Heart left ventricle (tissue), 16 donors: ENCODE measurements around the gene SDR42E1. TPM values are rescaled to one million over a fixed set of nuclear protein-coding genes. Genes with fewer than 3 reads are reported as not detected.
"Not testable (repeated sequence)": the region's sequence is repeated elsewhere in the genome, so short reads cannot be mapped to it uniquely, and the experiment has no call there.

Experiments
- ATAC-seq, 4 donors: fragments of 200-7000 bp; cut with Tn5 transposase; one replicate each; pipeline ENCODE4 v1.9.1; 2020 to 2022; ENCODE audit warnings: moderate library complexity in 4 of 4, mild to moderate bottlenecking in 3 of 4, moderate number of reproducible peaks in 1 of 4
- DNase-seq, 5 donors: peaks; one replicate each; pipeline ENCODE4 v3.0.0-alpha.2; 2020
- H3K27ac ChIP-seq, 12 donors: fragments of 200-600 bp; sonication (generic) in 4 of 12; one replicate each; pipeline versions ENCODE4 v1.5.0 to v1.8.0; 2016 to 2022; ENCODE audit warnings: mild to moderate bottlenecking in 2 of 12
- H3K27me3 ChIP-seq, 9 donors: fragments of 200-600 bp; sonication (generic) in 2 of 9; one replicate each; pipeline versions ENCODE4 v1.5.1 to v1.8.0; 2016 to 2022; ENCODE audit warnings: mild to moderate bottlenecking in 3 of 9
- H3K36me3 ChIP-seq, 9 donors: fragments of 200-600 bp; sonication (generic) in 2 of 9; one replicate each; pipeline versions ENCODE4 v1.5.0 to v1.8.0; 2018 to 2022; ENCODE audit warnings: mild to moderate bottlenecking in 2 of 9
- H3K4me1 ChIP-seq, 12 donors: fragments of 200-600 bp; sonication (generic) in 4 of 12; one replicate each; pipeline versions ENCODE4 v1.5.0 to v1.8.0; 2016 to 2022; ENCODE audit warnings: mild to moderate bottlenecking in 3 of 12
- H3K4me3 ChIP-seq, 12 donors: fragments of 200-600 bp; sonication (generic) in 4 of 12; one replicate each; pipeline versions ENCODE4 v1.5.0 to v1.8.0; 2017 to 2022; ENCODE audit warnings: mild to moderate bottlenecking in 9 of 12, moderate library complexity in 4 of 12
- H3K9me3 ChIP-seq, 12 donors: fragments of 200-600 bp; sonication (generic) in 4 of 12; one replicate each; pipeline versions ENCODE4 v1.5.0 to v1.8.0; 2016 to 2022; ENCODE audit warnings: mild to moderate bottlenecking in 1 of 12
- CTCF ChIP-seq, 12 donors: fragments of 200-600 bp; sonication (generic) in 4 of 12; IDR thresholded peaks; one replicate each; pipeline versions ENCODE4 v1.5.0 to v1.8.0; 2018 to 2022; ENCODE audit warnings: antibody characterized with exemption in 12 of 12, mild to moderate bottlenecking in 5 of 12
- POLR2A ChIP-seq, 2 donors: fragments of 450-650 bp; IDR thresholded peaks; one replicate each; pipeline ENCODE4 v1.6.1; 2017; ENCODE audit warnings: antibody characterized with exemption in 2 of 2, mild to moderate bottlenecking in 2 of 2, moderate library complexity in 2 of 2
- WGBS, 4 donors: extraction: QIAGEN DNeasy Blood & Tissue Kit in 2 of 4; methylation state at CpG; one replicate each; pipeline versions ENCODE4 v1.1.5 to v1.1.7; 2013 to 2018; 5-methylcytosine and 5-hydroxymethylcytosine counted together
- intact Hi-C, 10 donors: fragments of 100-400 bp; cut with DNase I; formaldehyde crosslinking; loops; one replicate each; pipeline versions ENCODE4 v1.11.1 to v1.14.2; 2022
- polyA plus RNA-seq, 2 donors: library from polyadenylated mRNA; stranded (reverse); fragments of 200-250 nt; gene quantifications; one replicate each; pipeline ENCODE4 v1.2.3, GENCODE V29; 2013
- total RNA-seq, 9 donors: library from RNA; depleted of rRNA in 2 of 9; stranded (reverse); fragments of >200 nt in 2 of 9; fragmentation: NEBNext Ultra II Directional in 3 of 9; extraction: Animal tissue kit (Norgen Biotek cat#: 25700) in 3 of 9; gene quantifications; one replicate each; pipeline versions ENCODE4 v1.1.0 to v1.2.4, GENCODE V29; 2016 to 2023
- donor health status: ischemic (EF 13 %, LVEDD 7.1; RV severe dilation, severe dysfunction).
- donor health status: healthy with polysubstance abuse.
- donor health status: DM: no; HTN: yes; CAD: no.
- donor health status: DM: no; HTN: no; CAD: no.
- donor health status: ischemic (EF 25% LVEDD 6.9; RV normal size, moderate dysfunction).
- donor health status: ischemic (EF 25% LVEDD 5.7; RV mildly dilated, moderate dysfunction).
- donor health status: healthy.
- donor health status: DM: yes; HTN: yes; CAD: no.
- donor health status: ischemic (EF 35%, LVEDD 5.7; RV mildly dilated, moderate dysfunction).
- donor health status: nonischemic (EF 11% LVEDD 7.7; RV severe dilation, severe dysfunction).
- donor health status: DM: yes; HTN: yes; CAD: no.
- donor health status: PGD.
- donor health status: ischemic (EF 29% LVEDD 5.4; RV normal size, mild dysfunction).
- donor health status: nonischemic (EF 23%, LVEDD 6.1; RV moderate dilation, normal function).

Gene SDR42E1
- total and polyA plus RNA-seq, 11 donors = 0.06 to 2.2 (median 0.75) TPM; not detected in 1

GRCh38 chr16:82016964-82017363 lies 5.7 kb upstream of the SDR42E1 start:
- peaks cover 0 to 12% (median 0%) of the 10 kb centered on the region in 9 donors for H3K27me3 ChIP-seq
- H3K4me1 ChIP-seq = peaks cover 0 to 5% (median 0%) of the 10 kb centered on the region in 12 donors
- ATAC-seq (no peak), DNase-seq (no peak)
- H3K36me3 ChIP-seq = no peaks in the 10 kb centered on the region
- 27 to 62% (median 55%) methylated on average over 2 of the region's 2 CpGs for WGBS, 4 donors
- no peak overlapping the region for H3K27ac ChIP-seq
- peaks cover 0 to 13% (median 8%) of the 10 kb centered on the region in 12 donors for H3K9me3 ChIP-seq
- H3K4me3 ChIP-seq = no peak overlapping the region
- TF ChIP-seq CTCF (IDR thresholded peaks at IDR 0.05) = no peak
- no peak for TF ChIP-seq POLR2A (IDR thresholded peaks at IDR 0.05)
- intact Hi-C loops = no loop called here

- peaks cover 0 to 13% (median 3%) of the 10 kb centered on the region in 9 donors for H3K27me3 ChIP-seq
- DNase-seq (no peak), ATAC-seq (peak in 1 of 4 donors; percentile 47)
- 30 to 46% (median 39%) methylated on average over 7 of the region's 7 CpGs for WGBS, 4 donors
- no peak for TF ChIP-seq POLR2A (IDR thresholded peaks at IDR 0.05)
- TF ChIP-seq CTCF (IDR thresholded peaks at IDR 0.05) = peak in 9 of 12 donors; percentile 17 to 50 (median 35)
- H3K4me1 ChIP-seq = peaks cover 0 to 5% (median 0%) of the 10 kb centered on the region in 12 donors
- no peak overlapping the region for H3K27ac ChIP-seq
- H3K9me3 ChIP-seq = peaks cover 0 to 13% (median 8%) of the 10 kb centered on the region in 12 donors
- H3K4me3 ChIP-seq = peak overlapping the region in 1 of 12 donors; percentile 18
- intact Hi-C loops = no loop called here
- no peaks in the 10 kb centered on the region for H3K36me3 ChIP-seq
Measured at GRCh38 chr16:82016263-82016662, 5.0 kb upstream of the SDR42E1 start.

DNA sequence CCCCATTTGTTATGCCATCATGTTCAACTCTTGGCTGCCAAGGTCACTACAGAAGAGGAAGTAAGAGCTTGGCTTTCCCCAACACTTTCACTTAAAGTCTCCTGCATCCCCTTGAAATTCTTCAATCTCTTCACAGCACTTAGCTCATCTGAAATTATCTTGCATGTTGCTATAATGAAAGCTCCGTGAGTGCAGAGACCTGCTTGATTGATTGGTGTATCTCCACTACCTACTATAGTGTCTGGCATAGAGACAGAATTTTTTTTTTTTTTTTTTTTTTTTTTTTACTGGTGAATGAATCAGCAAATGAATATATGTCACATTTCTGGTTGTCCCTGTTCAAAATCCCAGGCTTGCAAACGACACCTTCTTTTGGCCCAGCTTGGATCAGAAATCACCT lies 1.9 kb upstream of the SDR42E1 start:
- DNase-seq (no peak), ATAC-seq (no peak)
- TF ChIP-seq POLR2A (IDR thresholded peaks at IDR 0.05) (no peak), CTCF (IDR thresholded peaks at IDR 0.05) (no peak)
- H3K27ac ChIP-seq = no peak overlapping the region
- WGBS, 4 donors = 68 to 80% (median 76%) methylated on average over 2 of the region's 2 CpGs
- H3K4me3 ChIP-seq = no peak overlapping the region
- H3K4me1 ChIP-seq = peaks cover 0 to 5% (median 0%) of the 10 kb centered on the region in 12 donors
- no peaks in the 10 kb centered on the region for H3K36me3 ChIP-seq
- intact Hi-C loops = no loop called here
- H3K27me3 ChIP-seq = peaks cover 0 to 15% (median 6%) of the 10 kb centered on the region in 9 donors
- peaks cover 0 to 26% (median 16%) of the 10 kb centered on the region in 12 donors for H3K9me3 ChIP-seq

GRCh38 chr16:82010649-82011048 lies 621 bp downstream of the SDR42E1 start:
- WGBS, 4 donors = 89 to 93% (median 92%) methylated on average over 8 of the region's 8 CpGs
- H3K9me3 ChIP-seq = peaks cover 0 to 24% (median 16%) of the 10 kb centered on the region in 12 donors
- DNase-seq (no peak), ATAC-seq (no peak)
- peak overlapping the region in 9 of 12 donors; percentile 11 to 50 (median 38) for H3K4me3 ChIP-seq
- TF ChIP-seq POLR2A (IDR thresholded peaks at IDR 0.05) (no peak), CTCF (IDR thresholded peaks at IDR 0.05) (no peak)
- no peaks in the 10 kb centered on the region for H3K36me3 ChIP-seq
- H3K4me1 ChIP-seq = peaks cover 0 to 5% (median 0%) of the 10 kb centered on the region in 12 donors
- intact Hi-C loops = no loop called here
- peaks cover 0 to 18% (median 6%) of the 10 kb centered on the region in 9 donors for H3K27me3 ChIP-seq
- no peak overlapping the region for H3K27ac ChIP-seq

DNA sequence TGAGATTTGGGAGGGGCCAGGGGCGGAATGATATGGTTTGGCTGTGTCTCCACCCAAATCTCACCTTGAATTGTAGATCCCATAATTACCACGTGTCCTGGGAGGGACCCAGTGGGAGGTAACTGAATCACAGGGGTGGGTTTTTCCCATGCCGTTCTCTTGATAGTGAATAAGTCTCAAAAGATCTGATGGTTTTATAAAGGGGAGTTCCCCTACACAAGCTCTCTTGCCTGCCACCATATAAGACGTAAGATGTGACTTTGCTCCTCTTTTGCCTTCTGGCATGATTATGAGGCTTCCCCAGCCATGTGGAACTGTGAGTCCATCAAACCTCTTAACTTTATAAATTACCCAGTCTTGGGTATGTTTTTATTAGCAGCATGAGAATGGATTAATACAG lies 1.5 kb downstream of the SDR42E1 start:
- WGBS, 4 donors = 89 to 93% (median 91%) methylated on average over 4 of the region's 4 CpGs

More for the DNA sequence above, 1.5 kb downstream of the SDR42E1 start:
- intact Hi-C loops, H3K27ac ChIP-seq, H3K36me3 ChIP-seq, DNase-seq, H3K4me3 ChIP-seq, ATAC-seq, H3K4me1 ChIP-seq: not testable (repeated sequence)
- Histone ChIP-seq H3K27me3 (peaks cover 0 to 18% (median 6%) of the 10 kb centered on the region in 9 donors), H3K9me3 (peaks cover 0 to 16% (median 9%) of the 10 kb centered on the region in 12 donors)
